Endothelial cell of umbilical vein (primary cell): ENCODE data around the gene LRRC14B.
"Not testable (repeated sequence)": the region's sequence is repeated elsewhere in the genome, so short reads cannot be mapped to it uniquely, and the experiment has no call there.

Source experiments
- EZH2 ChIP-seq: IDR thresholded peaks from 2 replicates; pipeline ENCODE4 v1.6.1; 2012; ENCODE audit warnings: borderline replicate concordance, low read depth, mild to moderate bottlenecking, moderate library complexity, low read length, inconsistent platforms; ENCODE audit not compliant: severe bottlenecking
- POLR2A ChIP-seq: IDR thresholded peaks from 2 replicates; pipeline ENCODE4 v1.6.1; 2012; ENCODE audit warnings: low read depth, mild to moderate bottlenecking, control low read depth, low read length
- POLR2AphosphoS5 ChIP-seq: IDR thresholded peaks from 2 replicates; pipeline ENCODE4 v1.6.1; 2012; ENCODE audit warnings: low read depth, mild to moderate bottlenecking, control low read depth, low read length, moderate library complexity; ENCODE audit not compliant: insufficient read depth
- TF ChIP-seq, protein P1 (sequence below), 2 donors: IDR thresholded peaks; 1 replicate in 1 of 2; 2 replicates in 1 of 2; pipeline ENCODE4 v1.5.1; 2011; ENCODE audit warnings: low read length in 2 of 2, mild to moderate bottlenecking in 2 of 2, moderate library complexity in 2 of 2, control low read depth in 1 of 2, inconsistent platforms in 1 of 2, low read depth in 1 of 2; ENCODE audit not compliant: insufficient read depth in 1 of 2; ENCODE audit errors: extremely low read depth in 1 of 2

DNA sequence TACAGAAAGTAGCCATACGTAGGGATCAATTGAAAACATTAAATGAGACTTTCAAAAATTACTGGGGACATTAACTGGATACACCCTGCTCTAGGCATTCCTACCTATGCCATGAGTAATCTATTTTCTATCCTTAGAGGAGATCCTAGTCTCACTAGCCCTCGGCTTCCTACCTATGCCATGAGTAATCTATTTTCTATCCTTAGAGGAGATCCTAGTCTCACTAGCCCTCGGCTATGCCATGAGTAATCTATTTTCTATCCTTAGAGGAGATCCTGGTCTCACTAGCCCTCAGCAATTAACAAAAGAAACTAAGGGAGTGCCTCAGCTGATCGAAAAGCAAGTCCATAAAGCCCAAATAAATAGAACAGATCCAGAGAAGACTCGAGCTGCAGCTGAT lies 54.4 kb downstream of the LRRC14B start:
- TF ChIP-seq POLR2A, POLR2AphosphoS5, EZH2: not testable (repeated sequence)
- TF ChIP-seq, protein P1, sequence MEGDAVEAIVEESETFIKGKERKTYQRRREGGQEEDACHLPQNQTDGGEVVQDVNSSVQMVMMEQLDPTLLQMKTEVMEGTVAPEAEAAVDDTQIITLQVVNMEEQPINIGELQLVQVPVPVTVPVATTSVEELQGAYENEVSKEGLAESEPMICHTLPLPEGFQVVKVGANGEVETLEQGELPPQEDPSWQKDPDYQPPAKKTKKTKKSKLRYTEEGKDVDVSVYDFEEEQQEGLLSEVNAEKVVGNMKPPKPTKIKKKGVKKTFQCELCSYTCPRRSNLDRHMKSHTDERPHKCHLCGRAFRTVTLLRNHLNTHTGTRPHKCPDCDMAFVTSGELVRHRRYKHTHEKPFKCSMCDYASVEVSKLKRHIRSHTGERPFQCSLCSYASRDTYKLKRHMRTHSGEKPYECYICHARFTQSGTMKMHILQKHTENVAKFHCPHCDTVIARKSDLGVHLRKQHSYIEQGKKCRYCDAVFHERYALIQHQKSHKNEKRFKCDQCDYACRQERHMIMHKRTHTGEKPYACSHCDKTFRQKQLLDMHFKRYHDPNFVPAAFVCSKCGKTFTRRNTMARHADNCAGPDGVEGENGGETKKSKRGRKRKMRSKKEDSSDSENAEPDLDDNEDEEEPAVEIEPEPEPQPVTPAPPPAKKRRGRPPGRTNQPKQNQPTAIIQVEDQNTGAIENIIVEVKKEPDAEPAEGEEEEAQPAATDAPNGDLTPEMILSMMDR (IDR thresholded peaks at IDR 0.05; ENCODE audit: extremely low read depth in 1 of 2, insufficient read depth in 1 of 2, low read depth in 1 of 2, low read length in 2 of 2): not testable (repeated sequence)
